Activated CD8-positive, alpha-beta memory T cell treated with anti-CD3 and anti-CD28 coated beads, Interleukin-2, amount 50 U/mL, for 1 hour (primary cell): Measurements from ENCODE around the gene MRPL36.
"Not testable (repeated sequence)": the region's sequence is repeated elsewhere in the genome, so short reads cannot be mapped to it uniquely, and the experiment has no call there.

Experiments
- DNase-seq: peaks from one replicate; pipeline ENCODE4 v3.0.0-alpha.2; 2020; ENCODE audit errors: extremely low read depth

MRPL36 gene

GRCh38 chr5:1832511-1833250, 33.0 kb upstream of the MRPL36 start:
- no peak for DNase-seq

DNA sequence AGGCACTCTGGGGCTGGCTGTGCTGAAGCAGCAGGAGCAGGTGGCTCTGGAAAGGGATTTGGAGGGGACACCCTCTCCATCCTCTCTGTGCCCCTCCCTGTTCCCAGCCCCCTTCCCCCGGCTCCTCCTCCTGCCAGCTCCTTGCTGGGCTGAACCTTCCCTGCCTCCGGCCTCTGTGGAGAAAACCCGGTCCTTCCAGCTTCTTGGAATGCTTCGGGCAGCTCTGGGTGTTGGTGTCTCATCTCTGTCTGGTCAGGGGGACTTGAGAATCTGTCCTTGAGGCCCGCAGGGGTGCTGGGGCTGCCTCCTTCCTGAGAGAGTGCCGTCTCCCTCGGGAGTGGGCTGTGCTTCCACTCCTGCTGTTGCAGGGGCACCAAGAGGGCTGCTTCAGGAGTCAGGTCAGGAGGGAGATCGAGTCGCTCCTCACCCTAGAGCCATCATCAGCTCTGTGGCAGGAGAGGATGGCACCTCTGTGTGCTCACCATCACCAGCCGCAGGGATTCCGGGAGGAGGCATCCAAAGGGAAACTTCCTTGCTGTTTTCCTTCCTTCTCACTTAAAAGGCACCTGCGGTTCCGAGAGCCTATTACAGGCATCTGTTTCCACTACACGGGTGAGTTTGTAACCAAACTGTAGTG, 32.2 kb upstream of the MRPL36 start:
- no peak for DNase-seq

GRCh38 chr5:1831257-1831656, 31.6 kb upstream of the MRPL36 start:
- DNase-seq, result no peak

DNA sequence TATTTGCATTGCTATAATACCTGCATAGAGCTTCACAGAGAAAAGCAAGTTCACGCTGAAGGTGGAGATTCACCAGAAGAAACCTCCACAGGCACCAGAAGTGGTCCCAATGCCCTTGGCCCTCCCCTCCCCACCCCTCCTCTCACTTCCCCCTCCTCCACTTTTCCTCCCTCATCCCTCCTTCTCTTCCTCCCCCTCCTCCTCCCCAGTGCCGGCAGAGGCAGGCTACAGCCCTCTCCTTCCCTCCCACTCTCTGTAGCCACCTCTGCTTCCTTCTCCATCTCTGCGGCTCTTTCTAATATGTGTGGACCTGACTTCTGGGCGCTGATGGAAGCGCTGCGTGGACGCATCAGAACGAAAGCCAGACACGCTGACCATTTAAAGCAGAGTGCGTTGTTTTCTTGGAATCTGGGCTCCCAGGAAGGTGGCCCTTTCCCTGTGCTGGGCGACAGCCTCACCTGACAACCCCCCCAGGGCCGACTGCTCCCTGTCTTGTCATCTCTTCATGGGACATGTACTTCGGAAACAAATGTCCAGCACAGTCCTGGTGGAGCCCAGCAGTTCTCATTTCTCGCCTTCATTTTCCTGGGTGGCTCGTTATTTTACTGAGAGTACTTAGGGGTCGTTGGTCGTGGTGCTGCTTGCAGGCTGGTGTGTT, 31.1 kb upstream of the MRPL36 start:
- no peak for DNase-seq

DNA sequence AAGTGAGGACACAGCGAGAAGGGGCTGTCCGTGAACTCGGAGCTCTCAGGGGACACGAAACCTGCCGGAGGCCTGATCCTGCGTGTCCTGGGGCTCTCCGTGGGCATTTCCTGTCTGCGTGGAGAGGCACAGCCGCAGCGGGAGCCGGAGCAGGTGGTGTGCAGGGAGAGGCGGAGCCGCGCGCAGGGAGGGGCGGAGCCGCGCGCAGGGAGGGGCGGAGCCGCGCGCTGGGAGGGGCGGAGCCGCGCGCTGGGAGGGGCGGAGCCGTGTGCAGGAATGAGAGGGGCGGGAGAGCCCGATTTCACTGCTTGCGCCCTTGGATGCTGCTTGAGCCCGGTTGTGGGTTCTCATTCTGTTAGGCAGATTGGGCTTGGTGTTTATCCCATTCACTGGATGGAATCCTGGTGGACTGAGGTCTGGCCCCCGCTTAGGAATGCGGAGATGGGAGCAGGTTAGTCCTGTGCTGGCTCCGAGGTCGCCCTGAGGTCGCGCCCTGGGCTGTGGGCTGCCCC, 28.3 kb upstream of the MRPL36 start:
- no peak for DNase-seq

- no peak for DNase-seq
These were observed 27.6 kb upstream of the MRPL36 start for GRCh38 chr5:1827025-1827885.

GRCh38 chr5:1826235-1826980, 26.8 kb upstream of the MRPL36 start:
- no peak for DNase-seq

DNA sequence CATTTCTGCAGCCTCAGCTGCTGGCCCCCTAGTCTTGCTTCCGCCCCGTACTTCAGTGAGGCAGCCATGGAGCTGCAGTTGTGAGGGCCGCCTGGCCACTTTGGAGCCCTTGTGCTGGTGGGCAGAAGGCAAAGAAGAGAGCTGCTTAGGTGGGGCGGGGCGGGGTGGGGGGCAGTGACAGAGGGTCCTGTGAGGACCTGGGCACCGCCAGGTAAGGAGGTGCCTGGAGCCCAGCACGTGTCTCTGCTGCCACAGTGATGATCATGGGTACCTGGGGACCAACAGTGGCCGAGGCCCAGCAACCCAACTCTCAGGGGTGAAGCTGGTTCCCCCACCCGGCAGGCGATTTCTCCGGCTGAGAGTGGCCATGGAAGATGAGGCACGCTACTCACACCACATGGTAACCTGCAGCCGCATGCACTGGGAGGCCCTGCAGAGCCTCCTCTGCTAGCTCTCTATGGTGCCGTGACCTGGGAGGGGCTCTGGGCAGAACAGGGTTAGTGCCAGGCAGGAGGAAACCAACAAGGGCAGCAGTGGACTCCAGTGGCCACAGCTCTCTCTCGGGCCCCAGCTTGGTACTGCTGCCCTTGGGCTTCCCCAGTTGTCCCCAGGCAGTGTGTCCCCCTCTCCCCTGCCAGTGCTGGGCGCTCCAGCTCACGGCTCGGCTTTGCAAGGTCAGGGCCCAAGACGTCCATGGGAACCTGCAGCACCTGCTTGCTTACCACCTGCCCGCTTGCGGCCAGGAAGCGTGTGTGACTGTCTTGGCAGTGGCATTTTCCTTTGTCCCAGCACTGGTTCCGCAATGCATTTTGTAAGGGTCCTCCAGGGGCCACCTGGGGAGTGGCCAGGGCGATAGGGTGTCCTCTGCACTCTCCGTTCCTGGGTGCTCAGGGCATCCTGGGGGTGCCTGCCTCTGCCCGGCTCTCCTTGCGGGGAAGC, 25.5 kb upstream of the MRPL36 start:
- DNase-seq, result no peak

DNA sequence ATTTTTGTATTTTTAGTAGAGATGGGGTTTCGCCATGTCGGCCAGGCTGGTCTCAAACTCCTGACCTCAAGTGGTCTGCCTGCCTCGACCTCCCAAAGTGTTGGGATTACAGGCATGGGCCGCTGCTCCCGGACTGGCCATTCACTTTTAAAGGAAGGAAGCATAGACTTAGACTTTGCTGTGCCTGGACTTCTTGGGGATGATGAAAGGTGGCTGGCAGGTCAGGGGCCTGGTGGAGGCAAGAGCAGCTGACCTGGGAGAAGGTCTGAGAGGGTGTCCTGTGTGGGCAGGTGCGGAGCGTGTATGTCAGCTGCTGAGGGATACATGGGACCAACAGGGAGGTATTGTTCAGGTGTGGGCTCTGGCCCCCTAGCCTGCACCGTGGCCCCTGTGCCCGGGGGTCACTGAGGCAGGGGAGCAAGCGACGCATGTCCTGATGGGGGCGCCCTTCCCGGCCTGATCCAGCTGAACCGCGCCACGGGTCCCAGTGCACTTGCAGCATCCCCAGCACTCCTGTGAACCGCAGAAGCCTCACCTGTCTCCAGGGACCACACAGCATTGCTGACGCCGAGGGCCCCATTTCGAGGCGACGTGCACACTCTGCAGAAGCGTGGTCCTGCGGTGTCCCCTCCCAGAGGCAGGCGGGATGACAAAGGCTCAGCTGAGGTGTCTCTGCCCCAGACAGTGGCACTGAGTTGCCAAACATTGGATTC, 24.6 kb upstream of the MRPL36 start:
- DNase-seq, result no peak

DNA sequence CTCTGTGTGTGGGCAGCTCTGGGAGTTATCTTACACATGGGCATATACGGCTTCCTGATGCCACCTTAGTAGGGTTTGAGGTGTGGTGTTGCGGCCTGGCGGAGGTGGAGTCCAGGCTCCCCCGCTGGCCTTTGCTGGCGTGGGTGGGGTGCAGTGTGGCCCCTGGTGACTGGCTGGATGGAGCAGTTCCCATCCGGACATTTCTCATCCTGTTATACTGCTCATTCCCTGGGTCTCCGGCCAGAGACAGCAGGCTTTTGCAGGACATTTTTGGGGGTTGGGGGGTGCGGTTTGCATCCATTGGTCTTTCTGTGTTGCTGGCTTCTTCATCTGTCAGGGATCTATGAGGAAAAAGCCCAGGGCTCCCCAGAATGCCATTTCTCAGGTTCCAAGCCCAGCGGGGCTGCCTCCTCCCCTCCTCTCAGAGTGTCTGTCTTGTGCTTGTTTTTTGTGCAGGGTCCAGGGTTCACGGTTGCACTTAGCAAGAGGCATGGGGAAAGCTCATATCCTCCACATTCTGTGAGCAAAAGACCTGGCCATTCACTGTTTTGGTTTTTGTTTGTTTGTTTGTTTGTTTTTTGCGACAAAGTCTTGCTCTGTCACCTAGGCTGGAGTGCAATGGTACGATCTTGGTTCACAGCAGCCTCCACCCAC, 23.9 kb upstream of the MRPL36 start:
- no peak for DNase-seq

DNA sequence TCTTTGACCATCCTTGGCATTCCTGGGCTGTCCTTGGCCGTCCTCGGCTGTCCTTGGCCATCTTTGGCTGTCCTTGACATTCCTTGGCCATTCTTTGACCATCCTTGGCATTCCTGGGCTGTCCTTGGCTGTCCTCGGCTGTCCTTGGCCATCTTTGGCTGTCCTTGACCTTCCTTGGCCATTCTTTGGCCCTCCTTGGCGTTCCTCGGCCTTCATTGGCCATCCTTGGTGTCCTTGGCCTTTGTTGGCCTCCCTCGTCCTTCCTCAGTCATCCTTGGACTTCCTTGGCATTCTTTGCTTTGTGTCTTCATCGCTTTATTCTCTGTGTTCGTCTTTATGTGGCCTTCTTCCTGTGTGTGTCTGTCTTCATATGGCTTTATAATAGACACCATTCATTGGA, 22.2 kb upstream of the MRPL36 start:
- DNase-seq, result no peak

GRCh38 chr5:1820926-1821325, 21.3 kb upstream of the MRPL36 start:
- DNase-seq, result no peak

- DNase-seq, result no peak
These were observed 20.7 kb upstream of the MRPL36 start for GRCh38 chr5:1820381-1820780.

DNA sequence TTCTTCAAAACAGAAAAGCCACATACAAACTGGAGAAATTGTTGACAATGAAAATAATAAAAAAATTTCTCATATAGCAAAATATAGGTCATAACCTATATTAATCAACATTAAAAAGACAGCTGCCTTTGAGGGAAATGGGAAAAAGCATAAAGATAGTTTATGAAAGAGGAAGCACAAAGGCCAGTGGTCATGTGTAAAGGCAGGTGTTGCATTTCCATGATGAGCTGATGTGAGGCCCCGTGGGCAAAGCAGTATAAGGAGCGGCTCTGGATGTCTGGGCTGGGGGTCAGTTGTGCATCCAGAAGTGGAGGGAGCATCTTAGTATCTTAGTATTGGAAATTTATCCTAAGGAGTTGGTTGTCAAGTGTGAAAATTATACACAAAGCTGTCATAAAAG, 19.8 kb upstream of the MRPL36 start:
- no peak for DNase-seq

DNA sequence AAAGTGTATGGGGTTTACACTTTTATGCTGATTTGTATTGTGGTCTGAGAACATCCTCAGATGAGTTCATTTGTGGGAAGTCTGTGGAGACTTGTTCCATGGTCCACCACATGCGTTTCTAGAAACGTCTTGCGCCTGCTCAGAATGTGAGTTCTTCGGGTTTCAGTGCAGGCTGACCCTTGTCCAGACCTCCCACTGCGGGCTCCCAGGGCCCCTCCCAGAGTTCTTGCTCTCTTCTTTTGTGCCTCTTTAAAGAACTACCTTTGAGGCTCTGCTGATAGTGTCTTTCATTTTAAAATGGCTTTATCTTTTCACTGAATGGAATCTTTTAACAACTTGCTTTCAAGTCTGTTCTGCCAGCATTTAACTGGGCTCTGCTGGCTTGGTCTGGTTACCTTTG, 19.1 kb upstream of the MRPL36 start:
- DNase-seq, result no peak

DNA sequence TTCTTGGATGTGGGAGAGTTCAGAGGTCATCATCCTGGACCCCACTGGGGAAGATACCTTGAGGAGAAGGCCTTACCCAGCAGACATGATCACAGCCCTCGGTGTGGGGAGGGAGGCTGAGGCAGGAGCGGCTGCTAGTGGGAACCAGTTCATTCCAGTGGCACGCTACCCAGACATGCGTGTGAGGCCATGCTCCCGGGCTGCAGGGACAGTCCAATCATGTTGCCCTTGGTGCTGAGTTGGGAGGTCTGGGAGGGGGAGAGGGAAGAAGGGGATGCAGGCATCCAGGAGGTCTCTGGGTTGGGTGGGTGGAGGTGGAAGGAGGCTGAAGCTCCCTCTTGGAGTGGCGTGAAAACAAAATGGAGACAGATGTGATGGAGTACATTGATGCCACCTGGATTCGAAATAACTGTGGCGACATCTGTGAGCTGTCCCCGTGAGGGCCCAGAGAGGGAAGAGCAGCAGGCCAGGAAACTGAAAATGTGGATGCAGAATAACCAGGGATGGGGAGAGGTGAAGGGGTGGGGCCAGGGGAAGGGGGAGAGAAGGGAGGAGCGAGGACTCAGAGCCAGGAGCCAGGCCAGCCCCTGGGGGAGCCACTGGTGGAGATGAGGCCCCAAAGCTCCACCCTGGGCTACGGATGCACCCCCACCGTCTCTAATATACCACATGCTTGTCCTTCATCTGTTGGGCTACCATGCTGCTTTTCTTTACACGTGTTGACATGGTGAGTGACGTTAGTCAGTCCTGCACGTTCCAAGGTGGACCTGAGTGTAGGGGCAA, 17.8 kb upstream of the MRPL36 start:
- no peak for DNase-seq

- not testable (repeated sequence) for DNase-seq
These were observed 17.0 kb upstream of the MRPL36 start for GRCh38 chr5:1816495-1817089.

GRCh38 chr5:1815881-1816292, 16.2 kb upstream of the MRPL36 start:
- no peak for DNase-seq
